ENCODE data around the gene KIF16B.

DNA sequence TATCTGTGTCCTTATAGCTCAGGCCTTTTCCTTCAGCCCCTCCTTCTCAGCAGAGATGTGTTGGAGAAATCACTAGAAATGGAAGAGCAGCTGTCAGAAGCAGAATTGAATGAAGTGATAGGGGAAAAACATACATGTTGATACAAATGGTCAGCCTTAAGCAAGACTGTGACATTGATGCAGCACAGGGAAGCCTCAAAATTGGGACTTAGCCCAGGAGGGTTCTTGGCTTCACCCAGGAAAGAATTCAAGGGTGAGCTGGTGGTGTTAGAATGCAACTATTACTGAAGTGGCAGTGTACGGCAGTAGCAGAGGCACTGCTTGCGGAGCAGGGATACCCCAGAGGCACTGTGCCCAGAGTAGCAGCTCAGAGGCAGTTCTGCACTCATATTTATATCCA lies 8.0 kb upstream of the KIF16B start:
- TF ChIP-seq, protein P1, sequence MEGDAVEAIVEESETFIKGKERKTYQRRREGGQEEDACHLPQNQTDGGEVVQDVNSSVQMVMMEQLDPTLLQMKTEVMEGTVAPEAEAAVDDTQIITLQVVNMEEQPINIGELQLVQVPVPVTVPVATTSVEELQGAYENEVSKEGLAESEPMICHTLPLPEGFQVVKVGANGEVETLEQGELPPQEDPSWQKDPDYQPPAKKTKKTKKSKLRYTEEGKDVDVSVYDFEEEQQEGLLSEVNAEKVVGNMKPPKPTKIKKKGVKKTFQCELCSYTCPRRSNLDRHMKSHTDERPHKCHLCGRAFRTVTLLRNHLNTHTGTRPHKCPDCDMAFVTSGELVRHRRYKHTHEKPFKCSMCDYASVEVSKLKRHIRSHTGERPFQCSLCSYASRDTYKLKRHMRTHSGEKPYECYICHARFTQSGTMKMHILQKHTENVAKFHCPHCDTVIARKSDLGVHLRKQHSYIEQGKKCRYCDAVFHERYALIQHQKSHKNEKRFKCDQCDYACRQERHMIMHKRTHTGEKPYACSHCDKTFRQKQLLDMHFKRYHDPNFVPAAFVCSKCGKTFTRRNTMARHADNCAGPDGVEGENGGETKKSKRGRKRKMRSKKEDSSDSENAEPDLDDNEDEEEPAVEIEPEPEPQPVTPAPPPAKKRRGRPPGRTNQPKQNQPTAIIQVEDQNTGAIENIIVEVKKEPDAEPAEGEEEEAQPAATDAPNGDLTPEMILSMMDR (conservative IDR thresholded peaks at IDR 0.05; ENCODE audit: low read depth, low read length) = no peak
- TF ChIP-seq EZH2 (IDR thresholded peaks at IDR 0.05; ENCODE audit: low read length, unreplicated experiment) (no peak), EZH2phosphoT487 (IDR thresholded peaks at IDR 0.05; ENCODE audit: borderline replicate concordance, low read length) (no peak)

All from PC-3 (cell line).